ENCODE data around the gene FRYL.

Gene FRYL

DNA sequence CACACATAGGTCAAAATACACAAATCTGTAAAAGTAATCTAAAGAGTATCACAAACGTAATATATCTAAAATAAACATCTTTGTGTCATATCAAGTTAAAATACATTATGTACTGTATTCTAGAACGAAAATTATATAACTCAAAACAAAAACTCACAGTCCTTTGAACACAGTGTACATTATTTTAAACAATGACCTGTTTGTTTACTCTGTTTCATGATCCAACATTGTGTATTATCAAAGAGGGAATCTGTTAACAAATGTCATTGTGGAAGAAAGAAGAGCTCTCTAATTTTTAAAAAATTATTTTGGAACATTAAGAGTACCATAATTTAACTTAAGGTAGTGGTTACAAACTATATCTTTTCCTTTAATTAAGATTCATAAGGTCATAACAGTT is 144.1 kb downstream of the FRYL start:
- H3K9me2 ChIP-seq (ENCODE audit: low read depth, low read length) = no peaks in the 10 kb centered on the region
- no peak overlapping the region for H2AFZ ChIP-seq (ENCODE audit: low read length)
- no peaks in the 10 kb centered on the region for H4K20me1 ChIP-seq (ENCODE audit: insufficient read depth, low read length)
- no peak overlapping the region for H3K27ac ChIP-seq (ENCODE audit: low read depth, low read length, poor library complexity, severe bottlenecking)
- no peaks in the 10 kb centered on the region for H3K27me3 ChIP-seq (ENCODE audit: insufficient read depth, low read length)
- H3K4me3 ChIP-seq (ENCODE audit: low read depth, low read length, poor library complexity, severe bottlenecking) = no peak overlapping the region
- no peak overlapping the region for H3K9ac ChIP-seq (ENCODE audit: low read length)
- H3K9me3 ChIP-seq (ENCODE audit: low read length) = no peaks in the 10 kb centered on the region
- TF ChIP-seq EZH2 (IDR thresholded peaks at IDR 0.05; ENCODE audit: borderline replicate concordance, low read length) = no peak
- TF ChIP-seq, protein P1, sequence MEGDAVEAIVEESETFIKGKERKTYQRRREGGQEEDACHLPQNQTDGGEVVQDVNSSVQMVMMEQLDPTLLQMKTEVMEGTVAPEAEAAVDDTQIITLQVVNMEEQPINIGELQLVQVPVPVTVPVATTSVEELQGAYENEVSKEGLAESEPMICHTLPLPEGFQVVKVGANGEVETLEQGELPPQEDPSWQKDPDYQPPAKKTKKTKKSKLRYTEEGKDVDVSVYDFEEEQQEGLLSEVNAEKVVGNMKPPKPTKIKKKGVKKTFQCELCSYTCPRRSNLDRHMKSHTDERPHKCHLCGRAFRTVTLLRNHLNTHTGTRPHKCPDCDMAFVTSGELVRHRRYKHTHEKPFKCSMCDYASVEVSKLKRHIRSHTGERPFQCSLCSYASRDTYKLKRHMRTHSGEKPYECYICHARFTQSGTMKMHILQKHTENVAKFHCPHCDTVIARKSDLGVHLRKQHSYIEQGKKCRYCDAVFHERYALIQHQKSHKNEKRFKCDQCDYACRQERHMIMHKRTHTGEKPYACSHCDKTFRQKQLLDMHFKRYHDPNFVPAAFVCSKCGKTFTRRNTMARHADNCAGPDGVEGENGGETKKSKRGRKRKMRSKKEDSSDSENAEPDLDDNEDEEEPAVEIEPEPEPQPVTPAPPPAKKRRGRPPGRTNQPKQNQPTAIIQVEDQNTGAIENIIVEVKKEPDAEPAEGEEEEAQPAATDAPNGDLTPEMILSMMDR (IDR thresholded peaks at IDR 0.05; ENCODE audit: low read length) = no peak
- no peak overlapping the region for H3K4me2 ChIP-seq (ENCODE audit: low read length)
- H3K4me1 ChIP-seq (ENCODE audit: insufficient read depth, low read length, severe bottlenecking) = no peaks in the 10 kb centered on the region
- peaks cover 24% of the 10 kb centered on the region; the same call in 1 of the 2 replicates for H3K79me2 ChIP-seq (ENCODE audit: insufficient read depth, low read length)
- no peaks in the 10 kb centered on the region for H3F3A ChIP-seq (ENCODE audit: insufficient read depth, low read length)
- no peaks in the 10 kb centered on the region for H3K36me3 ChIP-seq (ENCODE audit: insufficient read depth, low read length)

DNA sequence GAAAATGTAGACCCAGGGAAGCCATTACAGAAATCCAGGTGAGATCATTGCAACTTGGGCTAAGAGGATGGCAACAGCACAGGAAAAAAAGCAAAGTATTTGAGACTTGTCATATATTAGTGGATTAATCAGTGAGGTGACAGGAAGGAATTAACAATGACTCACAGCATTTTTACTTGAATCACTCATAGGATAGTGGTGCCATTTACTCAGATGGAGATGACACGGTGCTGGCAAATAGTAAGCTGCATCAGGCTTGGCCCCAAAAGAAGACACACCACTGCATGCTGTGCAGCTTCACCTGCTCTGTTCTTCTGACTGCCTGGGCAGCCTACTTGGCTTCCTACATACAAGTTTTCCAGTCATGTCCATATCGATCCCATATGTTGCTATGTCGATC is 144.8 kb downstream of the FRYL start:
- Histone ChIP-seq H3F3A (ENCODE audit: insufficient read depth, low read length) (no peaks in the 10 kb centered on the region), H3K9ac (ENCODE audit: low read length) (no peak overlapping the region), H3K27me3 (ENCODE audit: insufficient read depth, low read length) (no peaks in the 10 kb centered on the region), H3K9me2 (ENCODE audit: low read depth, low read length) (no peaks in the 10 kb centered on the region), H3K27ac (ENCODE audit: low read depth, low read length, poor library complexity, severe bottlenecking) (no peak overlapping the region), H3K4me3 (ENCODE audit: low read depth, low read length, poor library complexity, severe bottlenecking) (no peak overlapping the region), H3K4me1 (ENCODE audit: insufficient read depth, low read length, severe bottlenecking) (no peaks in the 10 kb centered on the region), H2AFZ (ENCODE audit: low read length) (no peak overlapping the region), H3K36me3 (ENCODE audit: insufficient read depth, low read length) (no peaks in the 10 kb centered on the region), H3K9me3 (ENCODE audit: low read length) (no peaks in the 10 kb centered on the region), H3K4me2 (ENCODE audit: low read length) (no peak overlapping the region), H3K79me2 (ENCODE audit: insufficient read depth, low read length) (peaks cover 17% of the 10 kb centered on the region; the same call in 1 of the 2 replicates), H4K20me1 (ENCODE audit: insufficient read depth, low read length) (no peaks in the 10 kb centered on the region)
- no peak for TF ChIP-seq EZH2 (IDR thresholded peaks at IDR 0.05; ENCODE audit: borderline replicate concordance, low read length)
- TF ChIP-seq, protein P1 (IDR thresholded peaks at IDR 0.05; ENCODE audit: low read length) = no peak

DNA sequence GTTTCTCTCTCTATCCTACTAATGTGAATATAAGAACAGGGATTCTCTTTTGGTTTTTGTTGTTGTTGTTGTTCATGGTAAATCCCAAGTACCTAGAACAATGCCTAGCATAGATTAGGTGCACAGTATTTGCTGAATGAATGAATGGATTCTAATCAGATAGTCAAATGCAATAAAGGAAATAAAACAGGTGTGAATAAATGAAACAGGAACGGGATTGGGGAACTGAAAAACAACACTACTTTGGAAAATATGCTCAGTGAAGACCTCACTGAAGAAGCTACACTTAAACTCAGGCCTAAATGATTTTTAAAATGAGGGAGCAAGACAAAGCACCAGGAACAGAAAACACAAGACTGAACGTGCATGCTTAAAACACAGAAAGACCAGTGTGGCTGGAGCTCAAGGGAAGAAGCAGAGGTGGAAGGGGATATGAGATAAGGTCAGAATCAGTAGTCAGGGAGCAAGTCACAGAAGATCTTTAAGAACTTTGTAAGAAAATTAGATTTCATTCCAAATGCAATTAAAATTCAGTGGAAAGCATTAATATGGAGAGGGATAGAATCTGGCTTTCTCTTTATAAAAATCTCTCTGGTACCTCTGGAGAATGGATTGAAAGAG is 145.3 kb downstream of the FRYL start:
- H2AFZ ChIP-seq (ENCODE audit: low read length) = no peak overlapping the region
- H3K27me3 ChIP-seq (ENCODE audit: insufficient read depth, low read length) = no peaks in the 10 kb centered on the region
- no peak overlapping the region for H3K27ac ChIP-seq (ENCODE audit: low read depth, low read length, poor library complexity, severe bottlenecking)
- H3K4me1 ChIP-seq (ENCODE audit: insufficient read depth, low read length, severe bottlenecking) = no peaks in the 10 kb centered on the region
- no peaks in the 10 kb centered on the region for H3F3A ChIP-seq (ENCODE audit: insufficient read depth, low read length)
- H3K9me3 ChIP-seq (ENCODE audit: low read length) = no peaks in the 10 kb centered on the region
- TF ChIP-seq, protein P1 (IDR thresholded peaks at IDR 0.05; ENCODE audit: low read length) = no peak
- H3K36me3 ChIP-seq (ENCODE audit: insufficient read depth, low read length) = no peaks in the 10 kb centered on the region
- no peak overlapping the region for H3K9ac ChIP-seq (ENCODE audit: low read length)
- H4K20me1 ChIP-seq (ENCODE audit: insufficient read depth, low read length) = no peaks in the 10 kb centered on the region
- H3K79me2 ChIP-seq (ENCODE audit: insufficient read depth, low read length) = 0 out of 2 replicates have a peak, but pooled peaks cover 16% of the 10 kb centered on the region
- H3K4me2 ChIP-seq (ENCODE audit: low read length) = no peak overlapping the region
- H3K9me2 ChIP-seq (ENCODE audit: low read depth, low read length) = no peaks in the 10 kb centered on the region
- H3K4me3 ChIP-seq (ENCODE audit: low read depth, low read length, poor library complexity, severe bottlenecking) = no peak overlapping the region

All from OCI-LY1 (cell line).